Measurements from ENCODE around the gene BHLHA9.
"Not testable (repeated sequence)": the region's sequence is repeated elsewhere in the genome, so short reads cannot be mapped to it uniquely, and the experiment has no call there.

BHLHA9 gene

GRCh38 chr17:1301546-1301945 is 31.3 kb downstream of the BHLHA9 start:
- no peak for DNase-seq (ENCODE audit: low read depth)

- DNase-seq (ENCODE audit: low read depth), result no peak
Measured at GRCh38 chr17:1302761-1303160, 32.5 kb downstream of the BHLHA9 start.

GRCh38 chr17:1304522-1304921 is 34.3 kb downstream of the BHLHA9 start:
- DNase-seq (ENCODE audit: low read depth), result no peak

- no peak for DNase-seq (ENCODE audit: low read depth)
Measured at GRCh38 chr17:1304962-1305563, 34.8 kb downstream of the BHLHA9 start.

GRCh38 chr17:1307829-1308228 is 37.6 kb downstream of the BHLHA9 start:
- DNase-seq (ENCODE audit: low read depth), result not testable (repeated sequence)

GRCh38 chr17:1312261-1312870 is 42.1 kb downstream of the BHLHA9 start:
- DNase-seq (ENCODE audit: low read depth), result no peak

GRCh38 chr17:1313270-1314005 is 43.2 kb downstream of the BHLHA9 start:
- no peak for DNase-seq (ENCODE audit: low read depth)

- DNase-seq (ENCODE audit: low read depth), result no peak
Measured at GRCh38 chr17:1315409-1315808, 45.2 kb downstream of the BHLHA9 start.

GRCh38 chr17:1315891-1316403 is 45.7 kb downstream of the BHLHA9 start:
- DNase-seq (ENCODE audit: low read depth), result no peak
